HG02981 (cell line): ENCODE results near the gene SCAMP1.
A peak's percentile ranks its signal among the peaks of the same experiment; 100 is the strongest.
"Not testable (repeated sequence)": the region's sequence is repeated elsewhere in the genome, so short reads cannot be mapped to it uniquely, and the experiment has no call there.

Source experiments
- ATAC-seq: cut with Tn5 transposase; IDR thresholded peaks from one replicate; pipeline ENCODE4 v1.9.1; 2021; ENCODE audit warnings: mild to moderate bottlenecking, moderate library complexity; ENCODE audit not compliant: unreplicated experiment

The SCAMP1 gene

GRCh38 chr5:78419396-78419795 is 59.0 kb downstream of the SCAMP1 start:
- no peak for ATAC-seq

GRCh38 chr5:78420548-78420947 is 60.1 kb downstream of the SCAMP1 start:
- no peak for ATAC-seq

GRCh38 chr5:78424665-78425064 is 64.2 kb downstream of the SCAMP1 start:
- ATAC-seq, result no peak

- no peak for ATAC-seq
Measured at GRCh38 chr5:78429332-78429980, 69.0 kb downstream of the SCAMP1 start.

- no peak for ATAC-seq
Measured at GRCh38 chr5:78430866-78431265, 70.4 kb downstream of the SCAMP1 start.

GRCh38 chr5:78433972-78434371 is 73.6 kb downstream of the SCAMP1 start:
- ATAC-seq, result no peak

GRCh38 chr5:78447775-78448424 is 87.5 kb downstream of the SCAMP1 start:
- ATAC-seq, result no peak

GRCh38 chr5:78449103-78449502 is 88.7 kb downstream of the SCAMP1 start:
- no peak for ATAC-seq

GRCh38 chr5:78457507-78457906 is 97.1 kb downstream of the SCAMP1 start:
- ATAC-seq, result not testable (repeated sequence)

- ATAC-seq, result no peak
Measured at GRCh38 chr5:78458843-78459242, 98.4 kb downstream of the SCAMP1 start.

GRCh38 chr5:78467140-78467539 is 106.7 kb downstream of the SCAMP1 start:
- no peak for ATAC-seq

- ATAC-seq, result no peak
Measured at GRCh38 chr5:78467752-78468357, 107.4 kb downstream of the SCAMP1 start.

- no peak for ATAC-seq
Measured at GRCh38 chr5:78471896-78472295, 111.5 kb downstream of the SCAMP1 start.

- ATAC-seq, result no peak
Measured at GRCh38 chr5:78472469-78473106, 112.2 kb downstream of the SCAMP1 start.

GRCh38 chr5:78473751-78474150 is 113.3 kb downstream of the SCAMP1 start:
- ATAC-seq, result no peak

- no peak for ATAC-seq
Measured at GRCh38 chr5:78475370-78475769, 115.0 kb downstream of the SCAMP1 start.

- no peak for ATAC-seq
Measured at GRCh38 chr5:78476795-78477194, 116.4 kb downstream of the SCAMP1 start.

GRCh38 chr5:78482948-78483347 is 122.5 kb downstream of the SCAMP1 start:
- ATAC-seq, result no peak

GRCh38 chr5:78483809-78484521 is 123.5 kb downstream of the SCAMP1 start:
- peak; percentile 88 for ATAC-seq

GRCh38 chr5:78486218-78486617 is 125.8 kb downstream of the SCAMP1 start:
- ATAC-seq, result no peak

GRCh38 chr5:78487846-78488245 is 127.4 kb downstream of the SCAMP1 start:
- no peak for ATAC-seq
